ENCODE data around the gene USP36.

The USP36 gene

GRCh38 chr17:78808163-78808562 lies 32.5 kb downstream of the USP36 start:
- DNase-seq, result no peak

DNA sequence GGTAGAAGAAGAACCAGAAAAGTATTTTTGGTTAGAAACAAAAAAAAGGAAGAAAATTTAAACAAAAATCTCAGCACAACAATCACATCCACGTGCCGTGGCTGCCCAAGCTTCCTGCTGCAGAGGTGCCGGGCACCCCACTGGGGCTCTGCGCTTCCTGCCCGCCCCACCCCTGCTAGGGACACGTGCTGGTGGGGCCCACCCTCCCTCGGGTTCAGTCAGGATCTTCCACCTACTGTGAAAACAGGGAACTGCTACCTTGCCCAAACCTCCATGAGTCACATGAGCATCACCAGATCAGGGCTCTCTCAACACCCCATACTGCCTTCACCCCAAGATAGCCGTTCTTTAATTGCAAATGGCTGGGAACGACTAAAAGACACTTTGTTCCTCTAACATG lies 34.2 kb downstream of the USP36 start:
- DNase-seq, result no peak

- DNase-seq, result no peak
Measured at GRCh38 chr17:78805301-78805700, 35.3 kb downstream of the USP36 start.

DNA sequence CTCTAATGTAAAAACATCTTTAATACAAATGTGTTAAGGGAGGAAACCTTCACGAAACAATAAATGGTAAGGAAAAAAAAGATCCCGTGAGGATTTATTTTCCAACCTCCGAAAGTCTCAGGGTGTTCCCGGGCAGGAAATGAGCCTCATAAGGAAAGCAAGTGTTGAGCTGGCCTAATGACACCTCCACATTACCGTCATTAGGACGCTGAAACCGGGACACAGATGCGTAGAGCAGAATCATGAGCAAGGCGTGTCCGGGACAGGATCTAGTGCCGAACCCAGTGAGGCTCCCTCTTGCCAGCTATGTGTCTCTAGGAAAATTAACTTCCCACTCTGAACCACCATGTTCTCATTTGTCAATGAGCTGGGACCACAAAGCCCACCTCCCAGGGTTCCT lies 35.8 kb downstream of the USP36 start:
- DNase-seq, result no peak

DNA sequence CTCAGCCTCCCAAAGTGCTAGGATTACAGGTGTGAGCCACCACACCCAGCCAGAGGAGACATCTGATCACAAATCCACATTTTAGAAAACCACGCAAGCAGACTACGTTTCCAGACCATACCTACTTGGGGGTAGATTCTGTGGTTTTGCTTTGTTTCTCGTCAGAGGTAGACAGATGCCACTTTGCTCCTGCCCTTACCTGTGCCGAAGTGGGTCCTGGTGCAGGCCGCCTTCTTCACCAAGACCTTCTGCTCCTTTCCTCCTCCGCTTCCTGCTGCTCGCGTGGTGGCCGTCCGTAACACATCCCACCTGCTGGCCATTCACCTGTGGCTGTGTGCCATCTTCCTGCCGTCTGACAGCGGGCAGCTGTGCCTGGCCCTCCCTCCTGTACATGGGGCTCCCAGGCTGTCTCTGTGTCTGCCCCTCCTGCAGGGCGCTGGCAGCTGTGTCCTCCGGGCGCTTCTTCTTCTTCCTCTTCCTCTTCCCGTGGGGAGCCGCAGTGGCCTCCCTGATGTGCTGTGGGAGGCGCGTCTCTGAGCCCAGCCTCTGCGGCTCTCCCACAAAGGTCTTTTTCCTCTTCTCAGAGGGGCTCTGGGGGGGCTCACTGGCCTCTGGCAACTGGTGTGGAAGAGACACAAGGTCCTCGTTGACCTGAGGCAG lies 37.3 kb downstream of the USP36 start:
- no peak for DNase-seq

DNA sequence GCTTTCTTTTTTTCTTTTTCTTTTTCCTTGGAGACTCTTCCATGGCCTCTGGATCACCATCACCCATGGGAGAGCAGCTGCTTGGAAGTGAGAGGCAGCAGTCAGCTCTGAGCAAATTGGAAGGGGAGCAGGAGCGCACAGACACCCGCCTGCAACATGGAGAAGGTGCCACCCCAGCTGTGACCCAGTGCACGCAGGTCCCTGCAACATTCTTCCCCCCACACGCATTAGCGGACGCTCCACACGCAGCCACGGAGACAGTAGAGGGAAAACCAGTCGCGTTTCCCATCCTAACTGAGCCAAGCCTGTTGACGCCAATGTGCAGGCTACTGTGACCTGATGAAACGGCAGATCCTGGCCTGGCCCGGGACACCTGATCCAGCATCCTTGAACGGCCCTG lies 38.2 kb downstream of the USP36 start:
- no peak for DNase-seq

DNA sequence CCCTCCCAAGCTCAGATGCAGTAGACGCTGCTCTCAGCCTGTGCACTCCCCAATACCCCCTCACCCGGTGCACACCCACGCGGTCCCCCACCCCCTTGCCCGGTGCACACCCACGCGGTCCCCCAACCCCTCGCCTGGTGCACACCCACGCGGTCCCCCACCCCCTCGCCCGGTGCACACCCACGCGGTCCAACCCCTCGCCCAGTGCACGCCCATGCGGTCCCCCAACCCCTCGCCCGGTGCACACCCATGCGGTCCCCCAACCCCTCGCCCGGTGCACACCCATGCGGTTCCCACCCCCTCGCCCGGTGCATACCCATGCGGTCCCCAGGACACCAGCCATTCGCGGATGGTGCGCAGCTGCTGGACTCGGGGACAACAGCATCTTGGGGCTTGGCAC lies 38.6 kb downstream of the USP36 start:
- DNase-seq, result no peak

DNA sequence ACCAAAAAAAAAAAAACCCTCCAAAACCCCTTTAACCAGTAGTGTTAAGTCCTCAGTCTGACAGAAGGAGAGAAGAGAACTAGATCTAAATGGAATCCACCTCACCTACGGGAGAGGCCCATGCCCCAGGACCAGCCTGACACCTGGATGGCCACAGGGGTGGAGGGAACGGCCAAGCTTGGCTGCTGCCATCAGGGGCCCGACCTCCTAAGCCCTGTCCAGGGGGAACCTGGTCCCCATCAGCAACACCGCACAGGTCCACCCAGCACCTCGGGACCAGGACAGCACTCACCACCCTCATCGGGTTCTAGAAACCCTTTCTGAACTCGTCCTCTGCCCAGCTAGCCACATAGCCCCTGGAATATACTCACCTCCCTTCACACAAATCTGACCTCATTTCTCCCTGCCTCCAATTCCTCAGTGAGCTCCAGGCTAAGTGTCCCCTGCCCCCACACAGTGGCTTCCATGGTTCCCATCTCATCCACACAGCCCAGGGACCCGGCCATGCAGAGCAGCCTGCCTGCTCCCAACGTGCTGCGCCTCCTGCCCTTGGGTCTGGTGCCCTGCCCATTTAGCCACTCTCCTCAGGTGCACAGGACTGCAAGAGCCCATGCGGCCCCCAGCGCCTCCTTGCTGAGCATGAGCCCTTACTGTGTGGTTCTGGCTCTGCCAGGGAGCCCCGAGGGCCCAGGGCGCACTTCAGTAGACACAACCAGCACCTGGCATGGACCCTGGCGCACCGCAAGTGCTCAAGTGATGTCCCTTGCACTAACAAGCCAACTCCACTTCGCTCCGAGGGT lies 40.3 kb downstream of the USP36 start:
- no peak for DNase-seq

- peak; percentile 10 for DNase-seq
Measured at GRCh38 chr17:78798695-78799559, 41.7 kb downstream of the USP36 start.

DNA sequence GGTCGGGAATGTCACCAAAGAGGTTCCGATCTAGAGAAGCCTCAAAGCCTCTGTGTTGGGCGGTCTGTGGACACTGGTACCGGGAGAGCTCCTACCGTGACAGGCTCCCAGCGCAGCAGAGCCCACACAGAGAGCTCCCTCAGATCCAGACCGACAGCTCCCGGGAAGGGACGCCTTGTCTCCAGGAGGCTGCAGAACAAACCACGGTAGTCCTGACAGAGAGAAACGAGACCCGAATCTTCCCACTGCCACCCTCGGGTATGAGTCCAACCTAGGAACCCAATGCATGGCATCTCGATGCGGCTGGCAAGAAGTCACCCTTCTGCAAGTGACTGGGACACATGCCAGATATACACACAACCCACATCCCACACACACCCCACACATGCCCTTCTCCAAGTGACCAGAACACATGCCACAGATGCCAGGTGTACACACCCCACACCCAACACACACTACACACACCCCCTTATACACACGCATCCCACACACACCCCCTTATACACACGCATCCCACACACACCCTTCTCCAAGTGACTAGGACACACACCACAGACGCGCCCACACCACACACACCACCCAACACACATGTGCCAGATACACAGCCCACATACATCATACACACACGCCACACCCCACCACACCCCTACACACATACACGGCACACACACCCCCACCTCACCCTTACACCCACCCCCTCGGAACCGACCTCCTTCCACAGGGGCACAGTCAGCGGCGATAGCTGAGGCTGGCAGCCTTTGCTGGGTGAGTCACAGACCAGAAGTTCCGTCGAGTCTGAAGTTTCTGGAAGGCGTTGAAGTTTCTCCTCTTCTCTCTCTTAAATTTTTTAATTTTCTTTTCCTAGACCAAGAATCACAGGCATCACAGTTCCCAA lies 42.7 kb downstream of the USP36 start:
- DNase-seq, result no peak

DNA sequence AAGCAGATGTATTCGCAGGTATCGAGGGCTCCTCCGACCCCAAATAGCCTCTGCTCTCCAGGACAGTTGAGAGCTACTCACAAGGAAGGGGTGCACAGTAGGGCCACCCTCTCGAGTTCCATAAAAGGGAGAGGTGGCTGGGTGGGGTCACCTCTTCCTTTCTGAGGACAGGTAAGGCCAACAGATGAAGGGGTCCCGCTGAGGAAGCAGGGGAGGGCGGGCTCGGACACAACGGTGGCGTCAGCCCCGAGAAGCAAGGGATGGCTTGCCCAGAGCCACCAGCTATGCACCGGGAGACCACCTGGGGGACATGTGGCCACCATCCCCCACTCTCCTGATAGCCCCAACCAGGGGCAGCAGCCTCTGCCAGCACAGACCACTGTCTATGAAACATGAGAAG lies 43.4 kb downstream of the USP36 start:
- no peak for DNase-seq

GRCh38 chr17:78796517-78796900 lies 44.1 kb downstream of the USP36 start:
- DNase-seq, result no peak

DNA sequence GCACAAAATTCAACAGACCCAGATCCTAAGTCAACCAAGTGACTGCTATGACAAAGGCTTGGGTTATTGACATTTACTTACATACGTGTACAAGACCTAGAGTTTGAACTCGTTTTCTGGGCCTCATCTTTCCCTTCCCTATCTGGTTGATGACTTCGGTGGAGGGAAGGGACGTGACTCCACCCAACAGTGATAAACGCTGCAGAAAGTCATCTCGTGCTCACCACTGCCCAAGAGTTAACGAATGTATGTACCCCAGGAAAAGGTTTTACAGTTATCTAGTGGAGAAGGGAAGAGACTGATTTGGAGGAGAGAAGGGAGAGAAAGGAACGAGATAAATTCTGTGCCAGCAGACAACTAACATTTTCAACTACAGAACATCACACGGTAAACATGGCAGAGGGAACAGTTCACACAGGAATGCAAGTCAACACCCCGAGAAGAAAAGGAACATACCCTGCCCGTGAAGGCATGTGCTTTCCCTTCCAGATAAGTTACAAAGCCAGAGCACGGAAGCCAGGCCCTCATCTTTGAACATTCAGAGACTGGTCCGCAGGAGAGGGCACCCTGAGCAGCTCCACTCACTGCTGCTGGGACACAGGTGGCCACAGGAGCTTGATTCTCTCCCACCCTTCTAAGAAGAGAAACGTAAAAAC lies 44.6 kb downstream of the USP36 start:
- DNase-seq, result no peak

DNA sequence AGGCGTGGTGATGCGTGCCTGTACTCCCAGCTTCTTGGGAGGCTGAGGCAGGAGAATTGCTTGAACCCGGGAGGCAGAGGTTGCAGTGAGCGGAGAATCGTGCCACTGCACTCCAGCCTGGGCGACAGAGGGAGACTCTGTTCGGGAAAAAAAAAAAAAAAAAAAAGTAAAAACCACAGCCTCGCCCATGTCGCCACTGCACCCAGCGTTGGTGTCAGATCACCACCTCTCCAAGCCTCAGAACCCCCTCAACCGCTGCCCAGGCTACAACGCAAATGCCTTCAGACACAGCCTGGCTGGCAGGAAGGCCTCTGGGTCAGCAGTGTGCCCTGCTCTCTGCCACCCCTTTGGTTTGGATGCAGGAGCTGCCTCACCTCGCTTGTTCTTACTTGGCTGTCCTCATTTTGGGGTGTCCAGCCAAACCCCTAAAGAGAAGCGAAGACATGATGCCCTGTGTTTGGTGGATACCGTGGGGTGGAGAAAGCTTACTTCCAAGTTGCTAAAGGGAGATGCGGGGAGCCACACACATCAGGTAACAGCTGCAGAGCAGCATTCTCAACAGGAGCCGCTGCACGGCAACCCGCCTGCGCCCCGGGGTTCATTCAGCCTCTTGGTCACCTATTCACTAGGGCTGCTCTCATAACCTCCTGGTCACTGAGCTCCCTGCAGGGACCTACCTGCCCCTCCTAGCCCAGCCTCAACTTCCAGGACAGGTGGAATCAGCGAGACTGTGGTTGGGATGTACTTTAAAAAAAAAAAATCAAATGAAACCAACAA lies 45.6 kb downstream of the USP36 start:
- DNase-seq, result no peak

DNA sequence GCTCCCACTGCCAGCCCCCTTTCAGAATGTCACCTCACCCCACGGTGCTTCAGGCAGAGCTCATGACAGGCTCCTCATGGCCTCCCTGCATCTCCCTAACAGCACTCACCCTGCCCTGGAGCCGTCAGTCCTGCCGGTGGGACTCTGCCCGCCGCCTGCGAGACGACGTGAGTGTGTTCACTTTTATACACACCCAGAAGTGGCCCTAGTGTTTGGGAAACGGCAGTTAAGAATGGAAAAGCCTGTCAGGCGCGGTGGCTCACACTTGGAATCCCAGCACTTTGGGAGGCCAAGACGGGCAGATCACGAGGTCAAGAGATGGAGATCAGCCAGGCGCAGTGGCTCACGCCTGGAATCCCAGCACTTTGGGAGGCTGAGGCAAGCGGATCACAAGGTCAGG lies 46.2 kb downstream of the USP36 start:
- no peak for DNase-seq

- no peak for DNase-seq
Measured at GRCh38 chr17:78793968-78794367, 46.6 kb downstream of the USP36 start.

GRCh38 chr17:78793415-78793814 lies 47.2 kb downstream of the USP36 start:
- no peak for DNase-seq

DNA sequence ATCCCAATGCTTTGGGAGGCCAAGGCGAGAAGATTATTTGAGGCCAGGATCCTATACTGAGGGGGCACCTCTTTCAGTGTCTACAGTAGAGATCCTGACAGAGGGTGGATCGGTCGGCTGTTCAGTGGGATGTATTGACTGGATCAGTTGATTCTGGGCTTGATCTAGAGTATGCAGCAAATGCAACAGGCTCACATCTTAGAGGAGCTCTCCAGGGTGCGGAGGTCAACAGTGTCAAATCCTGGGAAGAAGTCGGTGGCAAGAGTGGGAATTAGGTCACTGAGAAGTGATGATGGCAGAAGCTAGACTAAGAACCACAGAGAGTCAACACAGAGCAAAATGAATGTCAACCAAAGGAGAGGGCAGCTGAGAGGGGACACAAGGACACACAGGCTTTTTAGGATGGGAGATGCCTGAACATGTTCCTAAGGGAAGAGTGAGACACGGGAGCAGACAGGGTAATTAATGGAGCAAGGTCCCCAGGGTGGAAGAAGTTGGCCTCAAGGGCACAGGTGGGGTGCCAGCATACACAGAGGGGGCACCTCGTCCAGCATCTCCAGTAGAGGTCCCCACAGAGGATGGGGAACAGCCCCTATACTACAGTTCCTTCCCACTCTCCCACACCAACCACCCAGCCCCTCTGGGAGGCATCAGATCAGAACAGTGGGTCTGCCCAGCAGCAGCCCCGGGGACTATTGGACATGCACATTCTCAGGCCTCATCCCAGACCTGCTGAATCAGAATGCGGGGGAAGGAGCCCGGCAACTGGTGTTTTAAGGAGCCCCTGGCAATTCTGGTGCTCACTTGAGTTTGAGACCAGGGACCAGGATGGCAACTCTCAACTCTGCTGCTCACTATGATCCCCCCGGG lies 48.5 kb downstream of the USP36 start:
- no peak for DNase-seq

DNA sequence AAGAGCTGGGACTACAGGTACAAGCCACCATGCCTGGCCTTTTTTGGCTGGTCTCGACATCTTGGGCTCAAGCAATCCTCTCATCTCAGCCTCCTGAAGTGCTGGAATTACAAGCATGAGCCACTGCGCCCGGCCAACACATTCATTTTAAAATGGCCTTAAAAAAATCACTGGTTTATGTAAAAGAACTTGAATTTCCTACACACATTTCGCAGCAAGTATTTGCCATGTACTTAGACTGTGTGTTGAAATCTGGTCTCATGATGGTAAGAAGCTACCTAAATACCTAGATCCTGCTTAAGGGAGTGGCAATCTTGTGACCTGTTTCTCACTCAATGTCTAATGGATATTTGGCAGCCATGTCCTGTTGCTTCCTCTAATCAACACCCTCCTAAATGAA lies 50.1 kb downstream of the USP36 start:
- no peak for DNase-seq

GRCh38 chr17:78789663-78790181 lies 50.9 kb downstream of the USP36 start:
- DNase-seq, result no peak

Data from NCI-H510A treated with DMSO at 0.1 percent for 48 hours (cell line).